ENCODE data around the gene SPTB. TPM values are rescaled to one million over a fixed set of nuclear protein-coding genes. Genes with fewer than 3 reads are reported as not detected.

The SPTB gene
- total RNA-seq, 1 donor from 2014 or later: 0.04 TPM

GRCh38 chr14:64834965-64835364, 44.7 kb downstream of the SPTB start:
- Mint-ChIP-seq H3K36me3 (ENCODE audit: low read depth) (no peaks in the 10 kb centered on the region), H3K4me1 (no peaks in the 10 kb centered on the region), H3K4me3 (no peak overlapping the region), H3K27me3 (peaks cover 21% of the 10 kb centered on the region), H3K9me3 (peaks cover 2% of the 10 kb centered on the region), H3K27ac (no peak overlapping the region)
- POLR2A ChIA-PET: no interaction called here
- CTCF ChIA-PET: no interaction called here
- no peak for TF ChIP-seq CTCF (IDR thresholded peaks at IDR 0.05)
- no peak for ATAC-seq (ENCODE audit: low read depth)
- DNase-seq: no peak
- intact Hi-C loops (cut with micrococcal nuclease): no loop called here

GRCh38 chr14:64831419-64831818, 48.3 kb downstream of the SPTB start:
- Mint-ChIP-seq H3K36me3 (ENCODE audit: low read depth) (no peaks in the 10 kb centered on the region), H3K27ac (no peak overlapping the region), H3K27me3 (peaks cover 8% of the 10 kb centered on the region), H3K4me3 (no peak overlapping the region), H3K9me3 (no peaks in the 10 kb centered on the region), H3K4me1 (no peaks in the 10 kb centered on the region)
- ATAC-seq (ENCODE audit: low read depth): no peak
- TF ChIP-seq CTCF (IDR thresholded peaks at IDR 0.05): no peak
- intact Hi-C loops (cut with micrococcal nuclease): no loop called here
- CTCF ChIA-PET: interaction anchor here (0.7 kb wide), 1 partner anchor 440 kb away, joined by 3 read pairs; no protein-coding TSS in a partner anchor
- DNase-seq: no peak
- POLR2A ChIA-PET: no interaction called here

- DNase-seq: no peak
- peaks cover 7% of the 10 kb centered on the region for H3K27me3 Mint-ChIP-seq
- TF ChIP-seq CTCF (IDR thresholded peaks at IDR 0.05): no peak
- no peak overlapping the region for H3K27ac Mint-ChIP-seq
- CTCF ChIA-PET: interaction anchor here (0.7 kb wide), 1 partner anchor 439 kb away, joined by 3 read pairs; no protein-coding TSS in a partner anchor
- ATAC-seq (ENCODE audit: low read depth): no peak
- no peaks in the 10 kb centered on the region for H3K36me3 Mint-ChIP-seq (ENCODE audit: low read depth)
- H3K4me3 Mint-ChIP-seq: no peak overlapping the region
- intact Hi-C loops (cut with micrococcal nuclease): no loop called here
- no peaks in the 10 kb centered on the region for H3K9me3 Mint-ChIP-seq
- no peaks in the 10 kb centered on the region for H3K4me1 Mint-ChIP-seq
- POLR2A ChIA-PET: no interaction called here
These were observed 48.7 kb downstream of the SPTB start for GRCh38 chr14:64830961-64831360.

GRCh38 chr14:64828071-64828470, 51.6 kb downstream of the SPTB start:
- no peak for TF ChIP-seq CTCF (IDR thresholded peaks at IDR 0.05)
- ATAC-seq (ENCODE audit: low read depth): no peak
- H3K4me3 Mint-ChIP-seq: no peak overlapping the region
- intact Hi-C loops (cut with micrococcal nuclease): no loop called here
- H3K9me3 Mint-ChIP-seq: no peaks in the 10 kb centered on the region
- CTCF ChIA-PET: no interaction called here
- H3K27me3 Mint-ChIP-seq: peaks cover 12% of the 10 kb centered on the region
- H3K36me3 Mint-ChIP-seq (ENCODE audit: low read depth): no peaks in the 10 kb centered on the region
- POLR2A ChIA-PET: no interaction called here
- no peak for DNase-seq
- no peak overlapping the region for H3K27ac Mint-ChIP-seq
- H3K4me1 Mint-ChIP-seq: peaks cover 3% of the 10 kb centered on the region

- intact Hi-C loops (cut with micrococcal nuclease): no loop called here
- POLR2A ChIA-PET: no interaction called here
- CTCF ChIA-PET: no interaction called here
- Mint-ChIP-seq H3K36me3 (ENCODE audit: low read depth) (no peaks in the 10 kb centered on the region), H3K4me3 (no peak overlapping the region), H3K27ac (no peak overlapping the region), H3K27me3 (peaks cover 15% of the 10 kb centered on the region), H3K9me3 (no peaks in the 10 kb centered on the region), H3K4me1 (peaks cover 4% of the 10 kb centered on the region)
- no peak for TF ChIP-seq CTCF (IDR thresholded peaks at IDR 0.05)
- ATAC-seq (ENCODE audit: low read depth): no peak
- DNase-seq: no peak
These were observed 52.9 kb downstream of the SPTB start for GRCh38 chr14:64826845-64827244.

All from activated B cell treated with CpG ODN at 0.5 μM for 24 hours (primary cell).